Liver (tissue), 9 donors: ENCODE measurements around the gene NR1D2. TPM values are rescaled to one million over a fixed set of nuclear protein-coding genes. Genes with fewer than 3 reads are reported as not detected.

Experiments
- DNase-seq: peaks from one replicate; pipeline ENCODE4 v3.0.0-alpha.2; 2017; ENCODE audit warnings: low spot score
- H3K27ac ChIP-seq, 2 donors: one replicate each; pipeline ENCODE4 v1.7.0; 2013; ENCODE audit warnings: inconsistent platforms in 2 of 2, low read length in 2 of 2, control low read depth in 1 of 2, low read depth in 1 of 2, mild to moderate bottlenecking in 1 of 2
- H3K27me3 ChIP-seq, 4 donors: one replicate each; pipeline versions ENCODE4 v1.6.1 to v1.7.0; 2013; ENCODE audit warnings: low read length in 3 of 4, inconsistent platforms in 1 of 4, mild to moderate bottlenecking in 1 of 4, moderate library complexity in 1 of 4; ENCODE audit not compliant: control insufficient read depth in 4 of 4, insufficient read depth in 4 of 4
- H3K36me3 ChIP-seq, 4 donors: one replicate each; pipeline versions ENCODE4 v1.6.1 to v1.7.0; 2013; ENCODE audit warnings: low read length in 3 of 4, mild to moderate bottlenecking in 3 of 4, low read depth in 1 of 4, moderate library complexity in 1 of 4; ENCODE audit not compliant: control insufficient read depth in 4 of 4, insufficient read depth in 3 of 4
- H3K4me1 ChIP-seq, 4 donors: one replicate each; pipeline versions ENCODE4 v1.6.1 to v1.7.0; 2013; ENCODE audit warnings: low read length in 3 of 4, mild to moderate bottlenecking in 3 of 4, moderate library complexity in 1 of 4; ENCODE audit not compliant: control insufficient read depth in 4 of 4, insufficient read depth in 4 of 4
- H3K4me3 ChIP-seq, 3 donors: one replicate each; pipeline versions ENCODE4 v1.6.1 to v1.7.0; 2013; ENCODE audit warnings: low read length in 3 of 3, control low read depth in 1 of 3, low read depth in 1 of 3, mild to moderate bottlenecking in 1 of 3
- H3K9ac ChIP-seq, 2 donors: one replicate each; pipeline ENCODE4 v1.7.0; 2013; ENCODE audit warnings: low read length in 2 of 2, mild to moderate bottlenecking in 2 of 2, moderate library complexity in 2 of 2, control low read depth in 1 of 2, low read depth in 1 of 2
- H3K9me3 ChIP-seq, 4 donors: one replicate each; pipeline versions ENCODE4 v1.6.1 to v1.7.0; 2013; ENCODE audit warnings: low read length in 3 of 4; ENCODE audit not compliant: control insufficient read depth in 4 of 4
- CTCF ChIP-seq: fragments of 150-350 bp; IDR thresholded peaks from 2 replicates; pipeline ENCODE4 v1.5.1; 2017; ENCODE audit warnings: improper control_type of control experiment, low read depth, low read length; ENCODE audit not compliant: missing input control
- EGR1 ChIP-seq, 2 donors: IDR thresholded peaks; 2 replicates each; pipeline ENCODE4 v1.6.1; 2016 to 2018; ENCODE audit warnings: antibody characterized with exemption in 2 of 2, low read depth in 2 of 2
- FOXA1 ChIP-seq: IDR thresholded peaks from 2 replicates; pipeline ENCODE4 v1.6.1; 2016; ENCODE audit warnings: antibody characterized with exemption
- FOXA2 ChIP-seq: IDR thresholded peaks from 2 replicates; pipeline ENCODE4 v1.6.1; 2016; ENCODE audit warnings: antibody characterized with exemption
- GABPA ChIP-seq, 2 donors: IDR thresholded peaks in 1 of 2; conservative IDR thresholded peaks in 1 of 2; 2 replicates each; pipeline ENCODE4 v1.6.1; 2016; ENCODE audit warnings: antibody characterized with exemption in 2 of 2, mild to moderate bottlenecking in 1 of 2, moderate library complexity in 1 of 2
- HNF4A ChIP-seq, 2 donors: conservative IDR thresholded peaks; 2 replicates each; pipeline ENCODE4 v1.6.1; 2016; ENCODE audit warnings: antibody characterized with exemption in 2 of 2, mild to moderate bottlenecking in 2 of 2
- HNF4G ChIP-seq: IDR thresholded peaks from 2 replicates; pipeline ENCODE4 v1.6.1; 2016; ENCODE audit warnings: antibody characterized with exemption
- JUND ChIP-seq, 2 donors: IDR thresholded peaks; 2 replicates each; pipeline ENCODE4 v1.6.1; 2016; ENCODE audit warnings: antibody characterized with exemption in 2 of 2
- NR2F2 ChIP-seq: IDR thresholded peaks from 2 replicates; pipeline ENCODE4 v1.6.1; 2016; ENCODE audit warnings: antibody characterized with exemption
- RAD21 ChIP-seq, 2 donors: IDR thresholded peaks; 2 replicates each; pipeline ENCODE4 v1.6.1; 2016; ENCODE audit warnings: antibody characterized with exemption in 2 of 2, mild to moderate bottlenecking in 2 of 2
- RXRA ChIP-seq, 2 donors: IDR thresholded peaks; 2 replicates each; pipeline ENCODE4 v1.6.1; 2017 to 2018; ENCODE audit warnings: antibody characterized with exemption in 2 of 2, mild to moderate bottlenecking in 1 of 2
- SP1 ChIP-seq: IDR thresholded peaks from 2 replicates; pipeline ENCODE4 v1.6.1; 2018; ENCODE audit warnings: antibody characterized with exemption, mild to moderate bottlenecking
- TAF1 ChIP-seq: conservative IDR thresholded peaks from 2 replicates; pipeline ENCODE4 v1.6.1; 2016; ENCODE audit warnings: antibody characterized with exemption, mild to moderate bottlenecking
- YY1 ChIP-seq: IDR thresholded peaks from 2 replicates; pipeline ENCODE4 v1.6.1; 2016; ENCODE audit warnings: antibody characterized with exemption, mild to moderate bottlenecking
- ZBTB33 ChIP-seq: IDR thresholded peaks from 2 replicates; pipeline ENCODE4 v1.6.1; 2016; ENCODE audit warnings: antibody characterized with exemption
- WGBS: extraction: QIAGEN DNeasy Blood & Tissue Kit; methylation state at CpG from one replicate; pipeline ENCODE4 v1.1.7; 2013; 5-methylcytosine and 5-hydroxymethylcytosine counted together
- polyA plus RNA-seq, 2 donors: library from polyadenylated mRNA; stranded (reverse) in 1 of 2; unstranded in 1 of 2; fragments of 200-250 nt in 1 of 2; fragments of >200 nt in 1 of 2; fragmentation: Nextera tagmentation in 1 of 2; extraction: Ambion mirVana in 1 of 2; gene quantifications; one replicate each; pipeline versions ENCODE4 v1.2.1 to v1.2.3, GENCODE V29; 2013 to 2015
- total RNA-seq, 2 donors: library from RNA; depleted of rRNA; stranded (reverse); fragments of >200 nt; gene quantifications; one replicate each; pipeline ENCODE4 v1.2.3, GENCODE V29; 2014
- TF ChIP-seq, protein P1 (sequence below): IDR thresholded peaks from 2 replicates; pipeline ENCODE4 v1.6.1; 2016; ENCODE audit warnings: antibody characterized with exemption
- TF ChIP-seq, protein P2 (sequence below): IDR thresholded peaks from 2 replicates; pipeline ENCODE4 v1.6.1; 2016; ENCODE audit warnings: antibody characterized with exemption, mild to moderate bottlenecking
- TF ChIP-seq, protein P3 (sequence below): IDR thresholded peaks from 2 replicates; pipeline ENCODE4 v1.6.1; 2016; ENCODE audit warnings: antibody characterized with exemption
- donor health status: healthy.
- donor health status: healthy.
- donor health status: healthy.
- donor health status: healthy.
- donor health status: healthy.

NR1D2 gene
- total and polyA plus RNA-seq, 4 donors: 7.3 to 25.5 (median 9.2) TPM

- Histone ChIP-seq H3K9me3 (no peaks in the 10 kb centered on the region), H3K4me1 (peaks cover 4 to 7% (median 5%) of the 10 kb centered on the region in 4 donors), H3K27me3 (no peaks in the 10 kb centered on the region), H3K4me3 (no peak overlapping the region), H3K36me3 (no peaks in the 10 kb centered on the region), H3K9ac (no peak overlapping the region), H3K27ac (no peak overlapping the region)
- no peak for DNase-seq
- TF ChIP-seq CTCF (no peak), SP1 (no peak), RXRA (IDR thresholded peaks at IDR 0.05) (no peak), NR2F2 (no peak), EGR1 (IDR thresholded peaks at IDR 0.05; ENCODE audit: low read depth in 2 of 2) (no peak), HNF4G (no peak), RAD21 (IDR thresholded peaks at IDR 0.05) (no peak), JUND (IDR thresholded peaks at IDR 0.05) (no peak), GABPA (IDR thresholded peaks at IDR 0.05 in 1 of 2, conservative IDR thresholded peaks at IDR 0.05 in 1 of 2) (no peak), FOXA1 (no peak), HNF4A (conservative IDR thresholded peaks at IDR 0.05) (no peak), FOXA2 (no peak), ZBTB33 (no peak), TAF1 (no peak), YY1 (no peak)
- TF ChIP-seq, protein P1, sequence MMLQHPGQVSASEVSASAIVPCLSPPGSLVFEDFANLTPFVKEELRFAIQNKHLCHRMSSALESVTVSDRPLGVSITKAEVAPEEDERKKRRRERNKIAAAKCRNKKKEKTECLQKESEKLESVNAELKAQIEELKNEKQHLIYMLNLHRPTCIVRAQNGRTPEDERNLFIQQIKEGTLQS: no peak
- TF ChIP-seq, protein P2, sequence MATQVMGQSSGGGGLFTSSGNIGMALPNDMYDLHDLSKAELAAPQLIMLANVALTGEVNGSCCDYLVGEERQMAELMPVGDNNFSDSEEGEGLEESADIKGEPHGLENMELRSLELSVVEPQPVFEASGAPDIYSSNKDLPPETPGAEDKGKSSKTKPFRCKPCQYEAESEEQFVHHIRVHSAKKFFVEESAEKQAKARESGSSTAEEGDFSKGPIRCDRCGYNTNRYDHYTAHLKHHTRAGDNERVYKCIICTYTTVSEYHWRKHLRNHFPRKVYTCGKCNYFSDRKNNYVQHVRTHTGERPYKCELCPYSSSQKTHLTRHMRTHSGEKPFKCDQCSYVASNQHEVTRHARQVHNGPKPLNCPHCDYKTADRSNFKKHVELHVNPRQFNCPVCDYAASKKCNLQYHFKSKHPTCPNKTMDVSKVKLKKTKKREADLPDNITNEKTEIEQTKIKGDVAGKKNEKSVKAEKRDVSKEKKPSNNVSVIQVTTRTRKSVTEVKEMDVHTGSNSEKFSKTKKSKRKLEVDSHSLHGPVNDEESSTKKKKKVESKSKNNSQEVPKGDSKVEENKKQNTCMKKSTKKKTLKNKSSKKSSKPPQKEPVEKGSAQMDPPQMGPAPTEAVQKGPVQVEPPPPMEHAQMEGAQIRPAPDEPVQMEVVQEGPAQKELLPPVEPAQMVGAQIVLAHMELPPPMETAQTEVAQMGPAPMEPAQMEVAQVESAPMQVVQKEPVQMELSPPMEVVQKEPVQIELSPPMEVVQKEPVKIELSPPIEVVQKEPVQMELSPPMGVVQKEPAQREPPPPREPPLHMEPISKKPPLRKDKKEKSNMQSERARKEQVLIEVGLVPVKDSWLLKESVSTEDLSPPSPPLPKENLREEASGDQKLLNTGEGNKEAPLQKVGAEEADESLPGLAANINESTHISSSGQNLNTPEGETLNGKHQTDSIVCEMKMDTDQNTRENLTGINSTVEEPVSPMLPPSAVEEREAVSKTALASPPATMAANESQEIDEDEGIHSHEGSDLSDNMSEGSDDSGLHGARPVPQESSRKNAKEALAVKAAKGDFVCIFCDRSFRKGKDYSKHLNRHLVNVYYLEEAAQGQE: no peak
- TF ChIP-seq, protein P3, sequence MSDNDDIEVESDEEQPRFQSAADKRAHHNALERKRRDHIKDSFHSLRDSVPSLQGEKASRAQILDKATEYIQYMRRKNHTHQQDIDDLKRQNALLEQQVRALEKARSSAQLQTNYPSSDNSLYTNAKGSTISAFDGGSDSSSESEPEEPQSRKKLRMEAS: no peak
- 83% methylated on average over 3 of the region's 3 CpGs for WGBS
These were observed 13.5 kb upstream of the NR1D2 start for GRCh38 chr3:23931597-23931996.
